GM10266 (cell line): ENCODE measurements around the gene RYR1.

Experiments used
- DNase-seq: peaks from one replicate; pipeline ENCODE4 v3.0.0; 2012; ENCODE audit errors: extremely low spot score
- TF ChIP-seq, protein P1 (sequence below): IDR thresholded peaks from 2 replicates; pipeline ENCODE4 v1.5.1; 2012; ENCODE audit warnings: mild to moderate bottlenecking, low read depth; ENCODE audit not compliant: control insufficient read depth, insufficient read depth; ENCODE audit errors: missing control alignments

The RYR1 gene

DNA sequence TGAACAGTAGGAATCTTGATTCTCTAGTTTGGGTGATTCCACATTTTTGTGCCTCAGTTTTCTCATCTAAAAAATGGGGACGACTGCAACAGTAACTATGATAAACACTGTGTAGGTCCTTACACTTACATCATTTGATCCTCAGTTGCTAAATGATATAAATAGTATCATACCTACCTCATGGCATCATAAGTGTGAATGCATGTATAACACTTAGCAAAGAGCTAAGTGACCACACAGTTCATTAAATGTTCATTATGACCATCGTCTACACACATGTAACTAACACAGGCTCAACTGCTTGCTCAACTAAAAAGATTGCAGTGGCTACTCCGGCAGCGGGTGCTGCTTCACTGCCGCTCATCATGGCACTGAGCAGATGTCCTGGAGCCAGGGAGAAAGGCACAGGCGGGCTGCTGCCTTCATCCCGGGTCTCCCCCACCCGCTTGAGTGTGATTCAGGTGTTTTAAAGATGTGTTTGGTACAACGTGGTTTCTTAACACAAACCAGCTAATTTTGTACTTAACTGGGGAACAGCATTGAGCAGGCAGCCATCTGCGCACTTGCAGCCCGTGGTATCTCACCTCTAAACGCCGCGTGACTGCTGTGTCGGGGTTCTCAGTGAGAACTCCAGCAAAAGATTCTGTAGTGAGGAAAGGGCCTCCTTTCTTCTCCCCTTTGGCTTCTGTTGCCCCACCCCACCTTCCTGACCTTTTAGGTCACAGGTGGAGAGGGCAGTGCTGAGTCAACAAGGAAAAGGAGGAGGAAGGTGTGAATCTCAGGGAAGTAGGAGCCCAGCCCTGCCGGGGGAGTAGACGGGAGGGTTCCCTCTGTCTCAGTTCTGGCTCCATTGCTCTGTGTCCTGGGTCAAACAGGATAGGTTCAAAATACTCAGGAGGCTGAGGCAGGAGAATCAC is 202.2 kb downstream of the RYR1 start:
- DNase-seq: no peak
- TF ChIP-seq, protein P1, sequence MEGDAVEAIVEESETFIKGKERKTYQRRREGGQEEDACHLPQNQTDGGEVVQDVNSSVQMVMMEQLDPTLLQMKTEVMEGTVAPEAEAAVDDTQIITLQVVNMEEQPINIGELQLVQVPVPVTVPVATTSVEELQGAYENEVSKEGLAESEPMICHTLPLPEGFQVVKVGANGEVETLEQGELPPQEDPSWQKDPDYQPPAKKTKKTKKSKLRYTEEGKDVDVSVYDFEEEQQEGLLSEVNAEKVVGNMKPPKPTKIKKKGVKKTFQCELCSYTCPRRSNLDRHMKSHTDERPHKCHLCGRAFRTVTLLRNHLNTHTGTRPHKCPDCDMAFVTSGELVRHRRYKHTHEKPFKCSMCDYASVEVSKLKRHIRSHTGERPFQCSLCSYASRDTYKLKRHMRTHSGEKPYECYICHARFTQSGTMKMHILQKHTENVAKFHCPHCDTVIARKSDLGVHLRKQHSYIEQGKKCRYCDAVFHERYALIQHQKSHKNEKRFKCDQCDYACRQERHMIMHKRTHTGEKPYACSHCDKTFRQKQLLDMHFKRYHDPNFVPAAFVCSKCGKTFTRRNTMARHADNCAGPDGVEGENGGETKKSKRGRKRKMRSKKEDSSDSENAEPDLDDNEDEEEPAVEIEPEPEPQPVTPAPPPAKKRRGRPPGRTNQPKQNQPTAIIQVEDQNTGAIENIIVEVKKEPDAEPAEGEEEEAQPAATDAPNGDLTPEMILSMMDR: no peak
